ENCODE data around the gene AKR1C2.
"Not testable (repeated sequence)": the region's sequence is repeated elsewhere in the genome, so short reads cannot be mapped to it uniquely, and the experiment has no call there.

AKR1C2 gene

DNA sequence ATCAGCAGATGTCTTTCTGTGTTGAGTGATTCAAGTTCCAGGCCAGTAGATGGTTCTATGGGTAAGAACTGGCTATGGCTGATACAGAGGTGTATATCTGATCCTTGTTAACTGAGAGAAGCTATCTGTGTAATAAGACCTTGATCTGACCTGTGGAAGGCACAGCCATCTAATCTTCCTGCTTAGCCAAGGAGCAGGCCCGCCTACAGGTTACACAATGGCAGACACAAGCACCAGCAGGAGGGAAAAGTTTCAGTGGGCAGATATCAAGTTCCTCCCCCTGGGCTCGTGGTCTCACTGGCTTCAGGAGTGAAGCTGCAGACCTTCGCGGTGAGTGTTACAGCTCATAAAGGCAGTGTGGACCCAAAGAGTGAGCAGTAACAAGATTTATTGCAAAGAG, 27.9 kb upstream of the AKR1C2 start:
- H3K36me3 ChIP-seq (ENCODE audit: insufficient read depth, low read length); H2AFZ ChIP-seq (ENCODE audit: low read length); H3K79me2 ChIP-seq (ENCODE audit: insufficient read depth, low read length); H3F3A ChIP-seq (ENCODE audit: low read depth); H3K27me3 ChIP-seq (ENCODE audit: insufficient read depth, low read length, poor library complexity, severe bottlenecking); H3K4me3 ChIP-seq (ENCODE audit: low read length, poor library complexity, severe bottlenecking); H4K20me1 ChIP-seq (ENCODE audit: insufficient read depth, low read length, poor library complexity, severe bottlenecking); H3K4me2 ChIP-seq (ENCODE audit: low read depth, low read length, poor library complexity, severe bottlenecking); H3K9ac ChIP-seq (ENCODE audit: low read depth, low read length, poor library complexity, severe bottlenecking); H3K9me2 ChIP-seq (replicated peaks; ENCODE audit: low read depth, low read length); H3K4me1 ChIP-seq (ENCODE audit: insufficient read depth, low read length, poor library complexity, severe bottlenecking): not testable (repeated sequence)
- peaks cover 16% of the 10 kb centered on the region; the same call in 1 of the 2 replicates for H3K9me3 ChIP-seq (ENCODE audit: insufficient read depth, low read depth, low read length)

DNA sequence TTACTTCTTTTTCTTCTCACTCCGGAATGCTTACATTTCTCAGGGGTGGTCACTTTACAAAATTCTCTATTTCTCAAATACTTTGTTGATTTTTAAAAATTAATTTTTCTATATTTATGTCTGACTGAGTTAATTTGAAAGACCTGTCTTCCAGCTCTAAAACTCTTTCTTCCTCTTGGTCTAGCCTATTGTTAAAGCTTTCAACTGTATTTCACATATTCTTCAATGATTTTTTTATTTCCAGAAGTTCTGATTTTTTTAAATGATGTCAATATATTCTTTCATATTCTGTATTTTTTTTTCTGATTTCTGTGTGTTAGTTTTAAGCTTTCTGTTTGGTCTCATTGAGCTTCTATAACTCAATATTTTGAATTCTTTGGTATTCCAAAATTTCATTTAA, 27.3 kb upstream of the AKR1C2 start:
- Histone ChIP-seq H3F3A (ENCODE audit: low read depth) (no peaks in the 10 kb centered on the region), H3K4me3 (ENCODE audit: low read length, poor library complexity, severe bottlenecking) (no peak overlapping the region), H3K4me2 (ENCODE audit: low read depth, low read length, poor library complexity, severe bottlenecking) (no peak overlapping the region), H3K9ac (ENCODE audit: low read depth, low read length, poor library complexity, severe bottlenecking) (no peak overlapping the region), H2AFZ (ENCODE audit: low read length) (no peak overlapping the region), H3K27me3 (ENCODE audit: insufficient read depth, low read length, poor library complexity, severe bottlenecking) (no peaks in the 10 kb centered on the region), H3K9me2 (replicated peaks; ENCODE audit: low read depth, low read length) (no peaks in the 10 kb centered on the region), H3K9me3 (ENCODE audit: insufficient read depth, low read depth, low read length) (peaks cover 16% of the 10 kb centered on the region; the same call in 1 of the 2 replicates), H4K20me1 (ENCODE audit: insufficient read depth, low read length, poor library complexity, severe bottlenecking) (no peaks in the 10 kb centered on the region), H3K36me3 (ENCODE audit: insufficient read depth, low read length) (no peaks in the 10 kb centered on the region), H3K79me2 (ENCODE audit: insufficient read depth, low read length) (no peaks in the 10 kb centered on the region), H3K4me1 (ENCODE audit: insufficient read depth, low read length, poor library complexity, severe bottlenecking) (no peaks in the 10 kb centered on the region)
- no peak for TF ChIP-seq EZH2phosphoT487 (IDR thresholded peaks at IDR 0.05; ENCODE audit: borderline replicate concordance)
- TF ChIP-seq, protein P1, sequence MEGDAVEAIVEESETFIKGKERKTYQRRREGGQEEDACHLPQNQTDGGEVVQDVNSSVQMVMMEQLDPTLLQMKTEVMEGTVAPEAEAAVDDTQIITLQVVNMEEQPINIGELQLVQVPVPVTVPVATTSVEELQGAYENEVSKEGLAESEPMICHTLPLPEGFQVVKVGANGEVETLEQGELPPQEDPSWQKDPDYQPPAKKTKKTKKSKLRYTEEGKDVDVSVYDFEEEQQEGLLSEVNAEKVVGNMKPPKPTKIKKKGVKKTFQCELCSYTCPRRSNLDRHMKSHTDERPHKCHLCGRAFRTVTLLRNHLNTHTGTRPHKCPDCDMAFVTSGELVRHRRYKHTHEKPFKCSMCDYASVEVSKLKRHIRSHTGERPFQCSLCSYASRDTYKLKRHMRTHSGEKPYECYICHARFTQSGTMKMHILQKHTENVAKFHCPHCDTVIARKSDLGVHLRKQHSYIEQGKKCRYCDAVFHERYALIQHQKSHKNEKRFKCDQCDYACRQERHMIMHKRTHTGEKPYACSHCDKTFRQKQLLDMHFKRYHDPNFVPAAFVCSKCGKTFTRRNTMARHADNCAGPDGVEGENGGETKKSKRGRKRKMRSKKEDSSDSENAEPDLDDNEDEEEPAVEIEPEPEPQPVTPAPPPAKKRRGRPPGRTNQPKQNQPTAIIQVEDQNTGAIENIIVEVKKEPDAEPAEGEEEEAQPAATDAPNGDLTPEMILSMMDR (conservative IDR thresholded peaks at IDR 0.05; ENCODE audit: low read length): no peak

DNA sequence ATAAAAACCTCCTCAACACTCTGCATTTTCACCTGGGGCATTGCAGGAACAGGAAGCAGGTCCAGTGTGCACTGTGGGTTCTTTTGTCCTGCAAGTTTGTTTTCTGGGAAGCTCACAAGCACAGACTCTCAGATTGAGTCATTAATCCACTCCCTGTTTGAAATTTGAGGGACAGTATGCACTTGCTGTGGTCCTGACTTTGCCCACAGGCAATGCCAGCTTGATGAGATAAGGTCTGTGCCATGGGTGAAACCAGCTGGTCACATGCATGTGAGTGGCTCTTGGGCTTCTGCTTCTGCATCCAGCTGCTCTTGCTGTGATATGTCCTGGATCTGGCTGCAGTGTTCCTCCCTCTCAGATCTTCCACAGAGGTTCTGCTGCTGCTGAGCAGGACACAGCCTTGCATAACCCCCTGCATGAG, 21.8 kb upstream of the AKR1C2 start:
- H3K9me2 ChIP-seq (replicated peaks; ENCODE audit: low read depth, low read length); H3F3A ChIP-seq (ENCODE audit: low read depth); H3K9ac ChIP-seq (ENCODE audit: low read depth, low read length, poor library complexity, severe bottlenecking); H3K27me3 ChIP-seq (ENCODE audit: insufficient read depth, low read length, poor library complexity, severe bottlenecking); H3K4me3 ChIP-seq (ENCODE audit: low read length, poor library complexity, severe bottlenecking); H3K36me3 ChIP-seq (ENCODE audit: insufficient read depth, low read length); H4K20me1 ChIP-seq (ENCODE audit: insufficient read depth, low read length, poor library complexity, severe bottlenecking); H3K9me3 ChIP-seq (ENCODE audit: insufficient read depth, low read depth, low read length); H3K79me2 ChIP-seq (ENCODE audit: insufficient read depth, low read length): not testable (repeated sequence)
- Histone ChIP-seq H3K4me1 (ENCODE audit: insufficient read depth, low read length, poor library complexity, severe bottlenecking) (peaks cover 11% of the 10 kb centered on the region), H2AFZ (ENCODE audit: low read length) (0 out of 2 replicates have a peak overlapping the region, but pooled peaks have one; percentile 50), H3K4me2 (ENCODE audit: low read depth, low read length, poor library complexity, severe bottlenecking) (peak overlapping the region; percentile 40)

DNA sequence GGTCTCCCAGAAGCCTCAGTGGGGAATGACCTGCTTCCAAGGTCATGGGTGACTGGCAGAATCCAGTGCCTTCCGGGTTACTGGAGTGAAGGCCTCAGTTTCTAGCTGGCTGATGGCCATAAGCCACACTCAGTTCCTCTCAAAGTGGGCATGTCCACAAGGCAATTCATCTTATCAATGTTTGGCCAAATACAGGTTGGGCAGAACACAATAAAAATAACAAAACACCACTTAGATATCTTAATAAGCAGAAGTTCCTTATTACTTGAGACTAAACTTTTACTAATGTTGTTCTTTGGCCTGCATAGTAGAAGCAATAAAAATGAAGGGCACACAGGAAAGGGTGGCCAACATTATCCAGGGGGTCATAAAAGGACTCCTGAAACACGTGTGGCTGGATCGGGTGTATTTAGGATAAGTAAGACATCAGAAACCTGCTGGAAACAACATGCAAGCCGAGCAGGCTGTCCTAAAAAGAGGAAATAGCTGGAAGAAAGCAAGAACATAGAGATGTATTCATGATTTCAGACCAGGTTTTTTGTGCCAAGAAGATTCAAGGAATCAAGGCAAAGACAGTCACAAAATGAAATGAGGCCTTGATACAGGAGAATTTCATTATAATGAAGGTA, 19.6 kb upstream of the AKR1C2 start:
- no peak overlapping the region for H2AFZ ChIP-seq (ENCODE audit: low read length)
- no peaks in the 10 kb centered on the region for H3F3A ChIP-seq (ENCODE audit: low read depth)

DNA sequence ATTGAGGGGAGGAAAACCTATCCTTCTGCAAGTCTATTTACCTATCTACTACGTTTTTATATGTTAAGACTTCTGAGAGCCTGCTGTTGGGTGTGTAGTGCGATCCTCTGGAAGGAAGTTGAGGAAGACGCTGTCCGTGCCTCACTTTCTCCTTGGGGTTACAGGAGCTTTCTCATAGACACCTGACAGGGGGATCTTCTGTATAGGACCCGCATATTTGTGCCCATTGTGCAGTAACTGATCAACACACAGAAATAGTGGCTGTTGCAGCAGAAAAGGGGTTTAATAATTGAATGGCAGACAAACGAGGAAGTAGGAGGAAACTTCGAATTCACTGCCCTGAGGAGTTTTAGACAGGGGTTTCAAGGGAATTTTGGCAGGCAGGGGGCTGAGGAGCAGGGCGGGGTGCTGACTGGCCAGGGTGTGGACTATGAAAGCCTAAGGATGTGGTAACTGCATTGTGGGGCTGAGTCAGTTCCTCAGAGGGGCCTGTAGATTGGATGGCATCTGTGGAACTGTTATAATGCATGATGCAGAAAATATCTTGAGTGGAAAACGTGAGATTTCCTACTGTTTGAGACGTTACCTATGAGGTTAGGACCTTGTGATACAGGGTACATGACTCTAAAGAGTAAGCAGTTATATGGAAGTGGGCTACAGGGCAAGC, 18.1 kb upstream of the AKR1C2 start:
- not testable (repeated sequence) for H3K9me3 ChIP-seq (ENCODE audit: insufficient read depth, low read depth, low read length); H3K9ac ChIP-seq (ENCODE audit: low read depth, low read length, poor library complexity, severe bottlenecking); H2AFZ ChIP-seq (ENCODE audit: low read length); H3F3A ChIP-seq (ENCODE audit: low read depth); H3K9me2 ChIP-seq (replicated peaks; ENCODE audit: low read depth, low read length); H3K4me2 ChIP-seq (ENCODE audit: low read depth, low read length, poor library complexity, severe bottlenecking); H3K4me3 ChIP-seq (ENCODE audit: low read length, poor library complexity, severe bottlenecking); H3K27me3 ChIP-seq (ENCODE audit: insufficient read depth, low read length, poor library complexity, severe bottlenecking); H3K36me3 ChIP-seq (ENCODE audit: insufficient read depth, low read length); H3K79me2 ChIP-seq (ENCODE audit: insufficient read depth, low read length); H4K20me1 ChIP-seq (ENCODE audit: insufficient read depth, low read length, poor library complexity, severe bottlenecking)
- peaks cover 16% of the 10 kb centered on the region for H3K4me1 ChIP-seq (ENCODE audit: insufficient read depth, low read length, poor library complexity, severe bottlenecking)

More for the DNA sequence above, 19.6 kb upstream of the AKR1C2 start:
- no peak for TF ChIP-seq EZH2phosphoT487 (IDR thresholded peaks at IDR 0.05; ENCODE audit: borderline replicate concordance)
- Histone ChIP-seq H3K27me3 (ENCODE audit: insufficient read depth, low read length, poor library complexity, severe bottlenecking) (no peaks in the 10 kb centered on the region), H3K79me2 (ENCODE audit: insufficient read depth, low read length) (no peaks in the 10 kb centered on the region), H3K36me3 (ENCODE audit: insufficient read depth, low read length) (no peaks in the 10 kb centered on the region), H3K4me1 (ENCODE audit: insufficient read depth, low read length, poor library complexity, severe bottlenecking) (peaks cover 16% of the 10 kb centered on the region), H4K20me1 (ENCODE audit: insufficient read depth, low read length, poor library complexity, severe bottlenecking) (no peaks in the 10 kb centered on the region), H3K4me2 (ENCODE audit: low read depth, low read length, poor library complexity, severe bottlenecking) (no peak overlapping the region), H3K9me2 (replicated peaks; ENCODE audit: low read depth, low read length) (no peaks in the 10 kb centered on the region), H3K9ac (ENCODE audit: low read depth, low read length, poor library complexity, severe bottlenecking) (no peak overlapping the region), H3K4me3 (ENCODE audit: low read length, poor library complexity, severe bottlenecking) (no peak overlapping the region), H3K9me3 (ENCODE audit: insufficient read depth, low read depth, low read length) (no peaks in the 10 kb centered on the region; the same call in 1 of the 2 replicates)

DNA sequence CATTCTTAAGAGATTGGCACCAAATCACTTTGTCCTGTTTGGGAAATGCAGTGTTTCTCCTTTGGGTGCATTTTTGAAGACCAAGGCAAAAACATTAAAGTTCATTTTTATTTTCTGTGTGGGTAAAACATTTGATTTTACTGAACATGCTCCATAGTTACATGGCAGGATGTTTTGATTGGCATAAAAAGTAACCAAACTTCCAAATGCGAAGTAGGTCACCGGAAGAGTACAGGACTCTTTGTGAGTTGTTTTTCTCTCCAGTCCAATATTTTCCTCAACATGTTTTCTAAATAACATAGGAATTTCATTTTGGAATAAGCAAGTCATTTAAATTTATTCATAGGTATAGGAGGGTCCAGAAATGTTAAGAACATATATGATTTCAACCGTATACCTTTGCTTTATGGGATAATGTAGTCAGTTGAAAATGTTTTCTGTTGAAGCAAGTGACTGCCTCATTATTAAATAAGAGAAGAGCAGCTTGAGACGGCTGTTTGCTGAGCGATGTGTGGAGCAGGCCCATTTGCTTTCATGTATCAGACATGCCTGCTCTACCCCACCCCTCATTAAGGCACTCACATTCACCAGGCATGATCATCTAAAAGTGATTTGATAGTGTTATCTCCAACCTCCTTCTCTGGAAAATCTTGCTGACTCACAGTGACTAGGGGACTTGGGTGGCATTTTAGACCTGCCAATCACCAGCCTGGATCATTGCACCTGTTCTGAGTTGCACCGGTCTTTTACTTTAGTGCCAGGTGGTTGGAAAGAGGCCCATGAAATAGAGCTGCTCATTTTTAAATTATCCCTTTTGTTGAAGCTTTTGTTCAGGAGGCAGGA, 16.3 kb upstream of the AKR1C2 start:
- H3K4me1 ChIP-seq (ENCODE audit: insufficient read depth, low read length, poor library complexity, severe bottlenecking): peaks cover 11% of the 10 kb centered on the region
- not testable (repeated sequence) for H3K4me3 ChIP-seq (ENCODE audit: low read length, poor library complexity, severe bottlenecking); H3K9ac ChIP-seq (ENCODE audit: low read depth, low read length, poor library complexity, severe bottlenecking); H3K79me2 ChIP-seq (ENCODE audit: insufficient read depth, low read length); H3K9me2 ChIP-seq (replicated peaks; ENCODE audit: low read depth, low read length); H3K27me3 ChIP-seq (ENCODE audit: insufficient read depth, low read length, poor library complexity, severe bottlenecking); H3F3A ChIP-seq (ENCODE audit: low read depth); H3K36me3 ChIP-seq (ENCODE audit: insufficient read depth, low read length); H4K20me1 ChIP-seq (ENCODE audit: insufficient read depth, low read length, poor library complexity, severe bottlenecking); H3K9me3 ChIP-seq (ENCODE audit: insufficient read depth, low read depth, low read length); H2AFZ ChIP-seq (ENCODE audit: low read length); H3K4me2 ChIP-seq (ENCODE audit: low read depth, low read length, poor library complexity, severe bottlenecking)
